ENCODE data around the gene PLET1.

PLET1 gene

GRCh38 chr11:112281726-112282125 lies 21.1 kb upstream of the PLET1 start:
- no peak for DNase-seq (ENCODE audit: low read depth)

- DNase-seq (ENCODE audit: low read depth): peak; percentile 62
Measured at GRCh38 chr11:112280268-112281126, 19.8 kb upstream of the PLET1 start.

- peak; percentile 61 for DNase-seq (ENCODE audit: low read depth)
Measured at GRCh38 chr11:112279901-112280267, 19.2 kb upstream of the PLET1 start.

GRCh38 chr11:112278803-112279202 lies 18.1 kb upstream of the PLET1 start:
- no peak for DNase-seq (ENCODE audit: low read depth)

- no peak for DNase-seq (ENCODE audit: low read depth)
Measured at GRCh38 chr11:112277941-112278340, 17.3 kb upstream of the PLET1 start.

- DNase-seq (ENCODE audit: low read depth): no peak
Measured at GRCh38 chr11:112277029-112277428, 16.4 kb upstream of the PLET1 start.

- DNase-seq (ENCODE audit: low read depth): no peak
Measured at GRCh38 chr11:112274007-112274783, 13.5 kb upstream of the PLET1 start.

- DNase-seq (ENCODE audit: low read depth): no peak
Measured at GRCh38 chr11:112273066-112273465, 12.4 kb upstream of the PLET1 start.

GRCh38 chr11:112271242-112271641 lies 10.6 kb upstream of the PLET1 start:
- no peak for DNase-seq (ENCODE audit: low read depth)

GRCh38 chr11:112270551-112271180 lies 10.0 kb upstream of the PLET1 start:
- DNase-seq (ENCODE audit: low read depth): no peak

GRCh38 chr11:112269139-112269538 lies 8.5 kb upstream of the PLET1 start:
- no peak for DNase-seq (ENCODE audit: low read depth)

GRCh38 chr11:112268406-112268805 lies 7.7 kb upstream of the PLET1 start:
- no peak for DNase-seq (ENCODE audit: low read depth)

GRCh38 chr11:112267188-112267591 lies 6.5 kb upstream of the PLET1 start:
- DNase-seq (ENCODE audit: low read depth): no peak

- DNase-seq (ENCODE audit: low read depth): no peak
Measured at GRCh38 chr11:112266410-112266778, 5.7 kb upstream of the PLET1 start.

GRCh38 chr11:112265659-112266409 lies 5.2 kb upstream of the PLET1 start:
- DNase-seq (ENCODE audit: low read depth): no peak

GRCh38 chr11:112255067-112255720 lies 5.5 kb downstream of the PLET1 start:
- no peak for DNase-seq (ENCODE audit: low read depth)

- DNase-seq (ENCODE audit: low read depth): no peak
Measured at GRCh38 chr11:112253605-112254242, 6.9 kb downstream of the PLET1 start.

- DNase-seq (ENCODE audit: low read depth): no peak
Measured at GRCh38 chr11:112249871-112250610, 10.6 kb downstream of the PLET1 start.

- no peak for DNase-seq (ENCODE audit: low read depth)
Measured at GRCh38 chr11:112248201-112248600, 12.5 kb downstream of the PLET1 start.

- DNase-seq (ENCODE audit: low read depth): no peak
Measured at GRCh38 chr11:112247201-112247600, 13.5 kb downstream of the PLET1 start.

Data from stimulated activated CD4-positive, alpha-beta T cell treated with anti-CD3 and anti-CD28 coated beads, Interleukin-2, amount 100 ng/mL, for 4 hours (primary cell).